IPS DF 19.7 (cell line): Measurements from ENCODE around the gene APCDD1.
A peak's percentile ranks its signal among the peaks of the same experiment; 100 is the strongest.
"Not testable (repeated sequence)": the region's sequence is repeated elsewhere in the genome, so short reads cannot be mapped to it uniquely, and the experiment has no call there.

Experiments used
- DNase-seq: peaks from one replicate; pipeline ENCODE4 v3.0.0-alpha.2; 2013; ENCODE audit warnings: low read depth, low spot score

Gene APCDD1

GRCh38 chr18:10525697-10526560 lies 71.5 kb downstream of the APCDD1 start, which contains the start of gene NAPG:
TSS of gene NAPG (plus strand) at chr18:10526027. CDS start at chr18:10526103, 76 bp downstream.
- DNase-seq = peak; percentile 63

- DNase-seq = no peak
Measured at GRCh38 chr18:10526561-10526949, 72.1 kb downstream of the APCDD1 start.

- DNase-seq = no peak
Measured at GRCh38 chr18:10528439-10528838, 74.0 kb downstream of the APCDD1 start.

- no peak for DNase-seq
Measured at GRCh38 chr18:10530002-10530401, 75.6 kb downstream of the APCDD1 start.

GRCh38 chr18:10530852-10531251 lies 76.4 kb downstream of the APCDD1 start:
- no peak for DNase-seq

GRCh38 chr18:10533111-10533510 lies 78.7 kb downstream of the APCDD1 start:
- no peak for DNase-seq

GRCh38 chr18:10536280-10536679 lies 81.8 kb downstream of the APCDD1 start:
- no peak for DNase-seq

- DNase-seq = no peak
Measured at GRCh38 chr18:10537765-10538164, 83.3 kb downstream of the APCDD1 start.

- DNase-seq = not testable (repeated sequence)
Measured at GRCh38 chr18:10539124-10539523, 84.7 kb downstream of the APCDD1 start.
